DOHH2 (cell line): ENCODE data around the gene ABLIM2.

Source experiments
- EZH2phosphoT487 ChIP-seq: fragments of 200-600 bp; sonication (generic); IDR thresholded peaks from 2 replicates; pipeline ENCODE4 v1.6.1; 2017; ENCODE audit warnings: borderline replicate concordance, mild to moderate bottlenecking, antibody characterized with exemption, low read length, moderate library complexity, mixed read lengths
- TF ChIP-seq, protein P1 (sequence below): fragments of 200-600 bp; sonication (generic); IDR thresholded peaks from one replicate; pipeline ENCODE4 v1.5.1; 2014; ENCODE audit warnings: antibody characterized with exemption, mild to moderate bottlenecking, low read depth, low read length; ENCODE audit not compliant: poor library complexity, severe bottlenecking

DNA sequence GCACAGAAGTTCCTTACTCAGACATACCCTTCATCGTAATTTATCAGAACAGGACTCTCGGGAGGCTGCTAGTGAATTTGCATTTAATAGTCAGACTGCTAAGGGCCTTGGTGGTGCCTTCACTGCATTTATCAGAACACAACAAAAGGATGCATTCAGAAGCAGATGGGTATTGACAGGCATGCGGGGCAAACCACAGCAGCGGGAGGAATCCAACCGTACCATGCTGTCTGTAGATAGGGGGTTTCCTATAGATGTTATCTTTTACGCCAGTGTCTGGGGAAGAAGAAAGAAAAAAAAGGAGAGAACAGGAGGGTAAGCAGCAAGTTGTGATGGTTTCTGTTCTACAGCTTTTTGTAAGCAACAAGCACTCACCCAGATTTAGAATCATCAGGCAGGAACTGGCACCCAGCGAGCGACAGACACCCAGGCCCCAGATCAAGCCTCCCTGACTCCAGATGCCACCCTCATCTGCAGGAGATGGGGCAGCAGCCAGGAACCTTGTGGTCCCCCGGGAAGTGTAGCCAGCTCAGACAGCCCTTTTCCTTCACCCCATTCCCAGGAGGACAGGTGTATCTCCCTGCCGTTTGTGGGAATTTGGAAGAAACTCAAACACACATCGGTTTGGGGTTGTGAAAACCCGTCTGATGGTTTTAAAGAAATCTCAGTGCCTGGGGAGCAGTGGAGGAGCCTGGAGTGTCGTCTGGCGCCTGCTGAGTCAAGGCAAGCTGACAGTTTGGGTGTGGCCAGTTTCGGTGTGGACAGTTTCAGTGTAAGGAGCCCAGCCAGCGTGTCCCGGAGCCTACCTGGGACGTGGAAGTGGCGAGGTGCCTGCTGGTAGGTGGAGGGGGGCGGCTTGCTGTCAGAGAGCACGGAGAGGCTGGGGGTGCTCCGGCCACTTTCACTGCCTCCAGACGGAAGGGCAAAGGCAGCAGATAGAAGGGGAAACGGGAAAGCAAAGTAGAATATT lies 138.9 kb downstream of the ABLIM2 start:
- TF ChIP-seq, protein P1, sequence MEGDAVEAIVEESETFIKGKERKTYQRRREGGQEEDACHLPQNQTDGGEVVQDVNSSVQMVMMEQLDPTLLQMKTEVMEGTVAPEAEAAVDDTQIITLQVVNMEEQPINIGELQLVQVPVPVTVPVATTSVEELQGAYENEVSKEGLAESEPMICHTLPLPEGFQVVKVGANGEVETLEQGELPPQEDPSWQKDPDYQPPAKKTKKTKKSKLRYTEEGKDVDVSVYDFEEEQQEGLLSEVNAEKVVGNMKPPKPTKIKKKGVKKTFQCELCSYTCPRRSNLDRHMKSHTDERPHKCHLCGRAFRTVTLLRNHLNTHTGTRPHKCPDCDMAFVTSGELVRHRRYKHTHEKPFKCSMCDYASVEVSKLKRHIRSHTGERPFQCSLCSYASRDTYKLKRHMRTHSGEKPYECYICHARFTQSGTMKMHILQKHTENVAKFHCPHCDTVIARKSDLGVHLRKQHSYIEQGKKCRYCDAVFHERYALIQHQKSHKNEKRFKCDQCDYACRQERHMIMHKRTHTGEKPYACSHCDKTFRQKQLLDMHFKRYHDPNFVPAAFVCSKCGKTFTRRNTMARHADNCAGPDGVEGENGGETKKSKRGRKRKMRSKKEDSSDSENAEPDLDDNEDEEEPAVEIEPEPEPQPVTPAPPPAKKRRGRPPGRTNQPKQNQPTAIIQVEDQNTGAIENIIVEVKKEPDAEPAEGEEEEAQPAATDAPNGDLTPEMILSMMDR = no peak
- TF ChIP-seq EZH2phosphoT487 = no peak
